SK-N-SH treated with all-trans-retinoic acid at 6 μM for 48 hours (cell line): ENCODE results near the gene DERL3.

Source experiments
- ATAC-seq: fragments of 200-7000 bp; cut with Tn5 transposase; 3 replicates; pipeline ENCODE4 v1.9.1; 2020; ENCODE audit warnings: mild to moderate bottlenecking, moderate library complexity
- ARNTL ChIP-seq: fragments of 450-650 bp; formaldehyde crosslinking; IDR thresholded peaks from 2 replicates; pipeline ENCODE4 v1.5.0; 2020; ENCODE audit warnings: low read depth, mild to moderate bottlenecking, moderate library complexity, borderline replicate concordance
- BACH2 ChIP-seq: fragments of 250-450 bp; sonication (Bioruptor Pico); IDR thresholded peaks from 2 replicates; pipeline ENCODE4 v1.9.0; 2021; ENCODE audit warnings: mild to moderate bottlenecking, borderline replicate concordance
- CREB5 ChIP-seq: fragments of 250-450 bp; sonication (Bioruptor Pico); IDR thresholded peaks from 2 replicates; pipeline ENCODE4 v1.5.1; 2020; ENCODE audit warnings: low read depth, mild to moderate bottlenecking, moderate library complexity
- CSDC2 ChIP-seq: fragments of 250-450 bp; sonication (Bioruptor Pico); IDR thresholded peaks from 2 replicates; pipeline ENCODE4 v1.5.0; 2020; ENCODE audit warnings: mild to moderate bottlenecking, moderate library complexity
- CSRNP3 ChIP-seq: fragments of 250-450 bp; sonication (Bioruptor Pico); IDR thresholded peaks from 2 replicates; pipeline ENCODE4 v1.5.1; 2021; ENCODE audit warnings: mild to moderate bottlenecking, moderate library complexity
- ESRRG ChIP-seq: fragments of 250-450 bp; sonication (Bioruptor Pico); IDR thresholded peaks from 2 replicates; pipeline ENCODE4 v1.6.1; 2021; ENCODE audit warnings: mild to moderate bottlenecking
- GLIS3 ChIP-seq: fragments of 250-450 bp; sonication (Bioruptor Pico); IDR thresholded peaks from 2 replicates; pipeline ENCODE4 v1.5.0; 2020; ENCODE audit warnings: mild to moderate bottlenecking, moderate library complexity
- ISL1 ChIP-seq: fragments of 250-450 bp; sonication (Bioruptor Pico); IDR thresholded peaks from 2 replicates; pipeline ENCODE4 v2.1.2; 2022; ENCODE audit warnings: mild to moderate bottlenecking, moderate library complexity
- PATZ1 ChIP-seq: fragments of 250-450 bp; sonication (Bioruptor Pico); IDR thresholded peaks from 2 replicates; pipeline ENCODE4 v1.8.0; 2020; ENCODE audit warnings: mild to moderate bottlenecking, moderate library complexity, borderline replicate concordance
- POU6F1 ChIP-seq: fragments of 250-450 bp; sonication (Bioruptor Pico); IDR thresholded peaks from 2 replicates; pipeline ENCODE4 v1.8.0; 2021; ENCODE audit warnings: low read depth, mild to moderate bottlenecking, moderate library complexity, borderline replicate concordance
- PPARA ChIP-seq: fragments of 250-450 bp; sonication (Bioruptor Pico); IDR thresholded peaks from 2 replicates; pipeline ENCODE4 v1.5.0; 2020; ENCODE audit warnings: mild to moderate bottlenecking, borderline replicate concordance
- SNAI2 ChIP-seq: fragments of 250-450 bp; sonication (Bioruptor Pico); IDR thresholded peaks from 2 replicates; pipeline ENCODE4 v1.5.0; 2020; ENCODE audit warnings: mild to moderate bottlenecking, moderate library complexity
- TCF4 ChIP-seq: fragments of 250-450 bp; sonication (Bioruptor Pico); IDR thresholded peaks from 2 replicates; pipeline ENCODE4 v1.8.0; 2021; ENCODE audit warnings: mild to moderate bottlenecking, moderate library complexity, borderline replicate concordance
- TOX ChIP-seq: fragments of 250-450 bp; sonication (Bioruptor Pico); IDR thresholded peaks from 2 replicates; pipeline ENCODE4 v1.8.0; 2021; ENCODE audit warnings: mild to moderate bottlenecking, moderate library complexity, borderline replicate concordance
- TSHZ2 ChIP-seq: fragments of 250-450 bp; sonication (Bioruptor Pico); IDR thresholded peaks from 2 replicates; pipeline ENCODE4 v1.5.0; 2020; ENCODE audit warnings: mild to moderate bottlenecking, moderate library complexity
- ZC3H10 ChIP-seq: fragments of 250-450 bp; sonication (Bioruptor Pico); IDR thresholded peaks from 2 replicates; pipeline ENCODE4 v1.5.1; 2021; ENCODE audit warnings: mild to moderate bottlenecking, moderate library complexity
- ZFP3 ChIP-seq: fragments of 250-450 bp; sonication (Bioruptor Pico); IDR thresholded peaks from 2 replicates; pipeline ENCODE4 v1.5.0; 2020; ENCODE audit warnings: mild to moderate bottlenecking, moderate library complexity
- ZFP30 ChIP-seq: fragments of 450-650 bp; formaldehyde crosslinking; IDR thresholded peaks from 2 replicates; pipeline ENCODE4 v1.5.0; 2022; ENCODE audit warnings: mild to moderate bottlenecking, moderate library complexity
- ZNF565 ChIP-seq: fragments of 450-650 bp; formaldehyde crosslinking; conservative IDR thresholded peaks from 2 replicates; pipeline ENCODE4 v1.5.0; 2020; ENCODE audit warnings: low read depth, mild to moderate bottlenecking, moderate library complexity
- ZNF8 ChIP-seq: fragments of 450-650 bp; formaldehyde crosslinking; IDR thresholded peaks from 2 replicates; pipeline ENCODE4 v1.5.0; 2020; ENCODE audit warnings: mild to moderate bottlenecking, moderate library complexity

The DERL3 gene

GRCh38 chr22:23803001-23803819 lies 35.6 kb downstream of the DERL3 start (continued):
- TF ChIP-seq TSHZ2 (CRISPR knock-in tag) (no peak), ISL1 (CRISPR knock-in tag) (no peak)

GRCh38 chr22:23801886-23802377 lies 36.9 kb downstream of the DERL3 start:
- TF ChIP-seq POU6F1 (CRISPR knock-in tag) (no peak), ZFP30 (CRISPR knock-in tag) (no peak), CSDC2 (CRISPR knock-in tag) (no peak), TOX (no peak), ZNF8 (no peak), TCF4 (CRISPR knock-in tag) (no peak), ZNF565 (CRISPR knock-in tag) (no peak), GLIS3 (CRISPR knock-in tag) (no peak), ESRRG (no peak), ZFP3 (CRISPR knock-in tag) (no peak), CSRNP3 (no peak), PPARA (CRISPR knock-in tag) (no peak), CREB5 (CRISPR knock-in tag) (no peak), PATZ1 (no peak), TSHZ2 (CRISPR knock-in tag) (no peak), SNAI2 (CRISPR knock-in tag) (no peak), ARNTL (no peak), BACH2 (CRISPR knock-in tag) (no peak), ZC3H10 (no peak), ISL1 (CRISPR knock-in tag) (no peak)
- TF ChIP-seq, all 23 proteins: peak for 0
- no peak for ATAC-seq
